Measurements from ENCODE around the gene ICA1. TPM values are rescaled to one million over a fixed set of nuclear protein-coding genes. Genes with fewer than 3 reads are reported as not detected.

Gene ICA1
- total and polyA plus RNA-seq, 2 of the 13 experiments (the other 11 are each of a cell fraction or from before 2014, with no cell fraction given), result 0.29 TPM; not detected in 1

GRCh38 chr7:8205031-8205387, 57.0 kb downstream of the ICA1 start:
- in situ Hi-C loops (cut with HindIII; ENCODE audit: extremely low pct_ligation_motif_present, low pct_unique_long_range_greater_than_20kb) (loop anchor here (25.0 kb wide), 1 partner anchor 543 kb away; no protein-coding TSS in a partner anchor), intact Hi-C loops (cut with micrococcal nuclease; ENCODE audit: unreplicated experiment) (no loop called here)
- BruUV-seq (replicated peaks), result no TSS peak
- no peaks in the 10 kb centered on the region for H3K36me3 ChIP-seq (replicated peaks in 1 of 2; ENCODE audit: control insufficient read depth in 1 of 2, insufficient read depth in 2 of 2, low read length in 2 of 2)
- no peak for ATAC-seq
- no peaks in the 10 kb centered on the region for H3K9me3 ChIP-seq (ENCODE audit: low read length)
- no peak for DNase-seq (ENCODE audit: low spot score)
- TF ChIP-seq ZNF7 (CRISPR knock-in tag; IDR thresholded peaks at IDR 0.05), result no peak
- no peak for TF ChIP-seq CENPT (CRISPR knock-in tag; IDR thresholded peaks at IDR 0.05; ENCODE audit: low read depth)
- no peak for TF ChIP-seq LCORL (IDR thresholded peaks at IDR 0.05)
- no peak for TF ChIP-seq LCORL (CRISPR knock-in tag; IDR thresholded peaks at IDR 0.05)
- TF ChIP-seq DNMT3B (CRISPR knock-in tag; conservative IDR thresholded peaks at IDR 0.05), result no peak
- no peak for TF ChIP-seq GATAD2A (CRISPR knock-in tag; IDR thresholded peaks at IDR 0.05)
- no peak for TF ChIP-seq HINFP (CRISPR knock-in tag; IDR thresholded peaks at IDR 0.05; ENCODE audit: low read depth)
- TF ChIP-seq CAMTA2 (CRISPR knock-in tag; IDR thresholded peaks at IDR 0.05; ENCODE audit: borderline replicate concordance), result no peak
- TF ChIP-seq SAFB2 (CRISPR knock-in tag; IDR thresholded peaks at IDR 0.05; ENCODE audit: borderline replicate concordance, low read depth), result no peak
- TF ChIP-seq ARID3A (IDR thresholded peaks at IDR 0.05; ENCODE audit: low read depth, low read length), result no peak
- TF ChIP-seq BCL6 (CRISPR knock-in tag; IDR thresholded peaks at IDR 0.05), result no peak
- TF ChIP-seq KLF13 (CRISPR knock-in tag; IDR thresholded peaks at IDR 0.05), result no peak
- no peak for TF ChIP-seq EED (CRISPR knock-in tag; IDR thresholded peaks at IDR 0.05)
- no peak for TF ChIP-seq JUNB (CRISPR knock-in tag; IDR thresholded peaks at IDR 0.05; ENCODE audit: borderline replicate concordance)
- no peak overlapping the region for H3K27ac ChIP-seq (ENCODE audit: extremely low read length, insufficient read depth, low read length)
- H3K27me3 ChIP-seq (ENCODE audit: control insufficient read depth in 1 of 2, insufficient read depth in 2 of 2, low read length in 2 of 2), result peaks cover 0 to 18% of the 10 kb centered on the region in 2 experiments; a peak in 4 of 5 replicates
- H3K79me2 ChIP-seq (ENCODE audit: insufficient read depth, low read length), result no peaks in the 10 kb centered on the region
- 42% methylated on average over 2 of the region's 2 CpGs for WGBS (ENCODE audit: low lambda C conversion rate)
- no peak overlapping the region for H3K4me3 ChIP-seq (replicated peaks in 1 of 3; ENCODE audit: insufficient read depth in 1 of 3, low read depth in 2 of 3, low read length in 3 of 3)
- FAIRE-seq, result no peak
- no peak overlapping the region for H2AFZ ChIP-seq (ENCODE audit: low read length)
- H3K9ac ChIP-seq (ENCODE audit: insufficient read depth, low read depth, low read length), result no peak overlapping the region
- H3K4me2 ChIP-seq (ENCODE audit: low read depth, low read length), result no peak overlapping the region
- no peaks in the 10 kb centered on the region for H4K20me1 ChIP-seq (ENCODE audit: insufficient read depth, low read length)
- CTCF ChIA-PET (ENCODE audit: low intra/inter-chr PET ratio, low total read pairs), result no interaction called here
- POLR2A ChIA-PET, result no interaction called here
- H3K4me1 ChIP-seq (ENCODE audit: insufficient read depth, low read length), result no peaks in the 10 kb centered on the region
